Measurements from ENCODE around the gene COBL.

DNA sequence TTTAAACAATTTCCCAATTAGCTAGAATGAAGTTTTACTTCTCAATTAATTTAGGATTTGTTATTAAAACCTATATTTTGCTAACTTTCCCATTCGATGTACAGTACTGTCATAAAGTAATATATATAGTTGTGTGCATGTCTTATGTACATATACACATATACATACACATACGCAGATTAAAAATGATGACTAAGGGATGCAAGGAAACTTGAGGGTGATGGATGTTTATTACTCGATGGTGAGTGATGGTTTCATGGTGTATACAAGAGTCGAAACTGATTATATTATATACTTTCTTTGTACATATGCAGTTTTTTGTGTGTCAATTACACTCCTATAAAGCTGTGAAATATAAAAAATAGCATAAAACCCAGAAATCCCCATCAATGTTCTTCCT is 248.2 kb downstream of the COBL start:
- TF ChIP-seq, protein P1, sequence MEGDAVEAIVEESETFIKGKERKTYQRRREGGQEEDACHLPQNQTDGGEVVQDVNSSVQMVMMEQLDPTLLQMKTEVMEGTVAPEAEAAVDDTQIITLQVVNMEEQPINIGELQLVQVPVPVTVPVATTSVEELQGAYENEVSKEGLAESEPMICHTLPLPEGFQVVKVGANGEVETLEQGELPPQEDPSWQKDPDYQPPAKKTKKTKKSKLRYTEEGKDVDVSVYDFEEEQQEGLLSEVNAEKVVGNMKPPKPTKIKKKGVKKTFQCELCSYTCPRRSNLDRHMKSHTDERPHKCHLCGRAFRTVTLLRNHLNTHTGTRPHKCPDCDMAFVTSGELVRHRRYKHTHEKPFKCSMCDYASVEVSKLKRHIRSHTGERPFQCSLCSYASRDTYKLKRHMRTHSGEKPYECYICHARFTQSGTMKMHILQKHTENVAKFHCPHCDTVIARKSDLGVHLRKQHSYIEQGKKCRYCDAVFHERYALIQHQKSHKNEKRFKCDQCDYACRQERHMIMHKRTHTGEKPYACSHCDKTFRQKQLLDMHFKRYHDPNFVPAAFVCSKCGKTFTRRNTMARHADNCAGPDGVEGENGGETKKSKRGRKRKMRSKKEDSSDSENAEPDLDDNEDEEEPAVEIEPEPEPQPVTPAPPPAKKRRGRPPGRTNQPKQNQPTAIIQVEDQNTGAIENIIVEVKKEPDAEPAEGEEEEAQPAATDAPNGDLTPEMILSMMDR (IDR thresholded peaks at IDR 0.05), result no peak
- no peak for TF ChIP-seq POLR2AphosphoS5 (IDR thresholded peaks at IDR 0.05; ENCODE audit: low read depth, low read length)
- TF ChIP-seq, protein P2, sequence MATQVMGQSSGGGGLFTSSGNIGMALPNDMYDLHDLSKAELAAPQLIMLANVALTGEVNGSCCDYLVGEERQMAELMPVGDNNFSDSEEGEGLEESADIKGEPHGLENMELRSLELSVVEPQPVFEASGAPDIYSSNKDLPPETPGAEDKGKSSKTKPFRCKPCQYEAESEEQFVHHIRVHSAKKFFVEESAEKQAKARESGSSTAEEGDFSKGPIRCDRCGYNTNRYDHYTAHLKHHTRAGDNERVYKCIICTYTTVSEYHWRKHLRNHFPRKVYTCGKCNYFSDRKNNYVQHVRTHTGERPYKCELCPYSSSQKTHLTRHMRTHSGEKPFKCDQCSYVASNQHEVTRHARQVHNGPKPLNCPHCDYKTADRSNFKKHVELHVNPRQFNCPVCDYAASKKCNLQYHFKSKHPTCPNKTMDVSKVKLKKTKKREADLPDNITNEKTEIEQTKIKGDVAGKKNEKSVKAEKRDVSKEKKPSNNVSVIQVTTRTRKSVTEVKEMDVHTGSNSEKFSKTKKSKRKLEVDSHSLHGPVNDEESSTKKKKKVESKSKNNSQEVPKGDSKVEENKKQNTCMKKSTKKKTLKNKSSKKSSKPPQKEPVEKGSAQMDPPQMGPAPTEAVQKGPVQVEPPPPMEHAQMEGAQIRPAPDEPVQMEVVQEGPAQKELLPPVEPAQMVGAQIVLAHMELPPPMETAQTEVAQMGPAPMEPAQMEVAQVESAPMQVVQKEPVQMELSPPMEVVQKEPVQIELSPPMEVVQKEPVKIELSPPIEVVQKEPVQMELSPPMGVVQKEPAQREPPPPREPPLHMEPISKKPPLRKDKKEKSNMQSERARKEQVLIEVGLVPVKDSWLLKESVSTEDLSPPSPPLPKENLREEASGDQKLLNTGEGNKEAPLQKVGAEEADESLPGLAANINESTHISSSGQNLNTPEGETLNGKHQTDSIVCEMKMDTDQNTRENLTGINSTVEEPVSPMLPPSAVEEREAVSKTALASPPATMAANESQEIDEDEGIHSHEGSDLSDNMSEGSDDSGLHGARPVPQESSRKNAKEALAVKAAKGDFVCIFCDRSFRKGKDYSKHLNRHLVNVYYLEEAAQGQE (IDR thresholded peaks at IDR 0.05; ENCODE audit: insufficient read depth in 1 of 2, low read depth in 2 of 2, low read length in 1 of 2), result no peak
- TF ChIP-seq TCF7L2 (IDR thresholded peaks at IDR 0.05; ENCODE audit: low read depth, low read length), result no peak
